NOMO-1 treated with dmso at 0.1 percent for 144 hours (cell line): ENCODE results near the gene C11orf68.

Experiments used
- DNase-seq: peaks from one replicate; lab custom pipeline; 2025; ENCODE audit not compliant: unreplicated experiment; lab: John Stamatoyannopoulos, UW

C11orf68 gene

GRCh38 chr11:65872586-65873317 is 46.1 kb downstream of the C11orf68 start, which contains the start of gene EFEMP2:
Gene EFEMP2 (minus strand): TSS chr11:65872800. CDS start chr11:65872354, 446 bp downstream.
- no peak for DNase-seq

- DNase-seq = no peak
Observed at GRCh38 chr11:65871811-65872548, 46.9 kb downstream of the C11orf68 start.

GRCh38 chr11:65870706-65871681 is 47.9 kb downstream of the C11orf68 start:
- no peak for DNase-seq

GRCh38 chr11:65870307-65870658 is 48.6 kb downstream of the C11orf68 start:
- no peak for DNase-seq

- no peak for DNase-seq
Observed at GRCh38 chr11:65869643-65870306, 49.1 kb downstream of the C11orf68 start.

- DNase-seq = no peak
Observed at GRCh38 chr11:65868907-65869306, 50.0 kb downstream of the C11orf68 start.

- no peak for DNase-seq
Observed at GRCh38 chr11:65868076-65868667, 50.7 kb downstream of the C11orf68 start.

GRCh38 chr11:65867284-65868071 is 51.4 kb downstream of the C11orf68 start:
- no peak for DNase-seq
